A549 (cell line): Measurements from ENCODE around the gene DCLK1.

Experiments used
- ATOH8 ChIP-seq: fragments of 250-450 bp; sonication (Bioruptor Pico); IDR thresholded peaks from 2 replicates; pipeline ENCODE4 v1.5.0; 2020; ENCODE audit warnings: low read depth, mild to moderate bottlenecking, moderate library complexity
- CEBPB ChIP-seq, 2 experiments: fragments of >200 bp in 1 of 2; sonication (Bioruptor Twin) in 1 of 2; formaldehyde crosslinking in 1 of 2; IDR thresholded peaks; 2 replicates each; pipeline ENCODE4 v1.6.1; 2012 to 2016
- CHD4 ChIP-seq: fragments of 200-600 bp; sonication (generic); IDR thresholded peaks from 2 replicates; pipeline ENCODE4 v1.6.1; 2016; ENCODE audit warnings: antibody characterized with exemption, mild to moderate bottlenecking, borderline replicate concordance
- CTCF ChIP-seq: fragments of >200 bp; sonication (Bioruptor Twin); formaldehyde crosslinking; IDR thresholded peaks from 3 replicates; pipeline ENCODE4 v1.5.1; 2016
- ELK1 ChIP-seq: fragments of 150-350 bp; IDR thresholded peaks from 2 replicates; pipeline ENCODE4 v1.6.1; 2014; ENCODE audit warnings: low read depth, mild to moderate bottlenecking, low read length
- HOXB13 ChIP-seq: fragments of 250-450 bp; sonication (Bioruptor Pico); IDR thresholded peaks from 2 replicates; pipeline ENCODE4 v1.5.0; 2020; ENCODE audit warnings: low read depth, mild to moderate bottlenecking, moderate library complexity
- RAD21 ChIP-seq, 2 experiments: fragments of >200 bp in 1 of 2; sonication (Bioruptor Twin) in 1 of 2; formaldehyde crosslinking in 1 of 2; IDR thresholded peaks in 1 of 2; conservative IDR thresholded peaks in 1 of 2; 2 replicates in 1 of 2; 3 replicates in 1 of 2; pipeline ENCODE4 v1.6.1; 2012 to 2018; ENCODE audit warnings: inconsistent platforms in 1 of 2
- USF2 ChIP-seq: fragments of 450-650 bp; IDR thresholded peaks from 2 replicates; pipeline ENCODE4 v1.6.1; 2014; ENCODE audit warnings: antibody characterized with exemption
- ZC3H11A ChIP-seq: fragments of 450-650 bp; IDR thresholded peaks from 2 replicates; pipeline ENCODE4 v1.6.1; 2014; ENCODE audit warnings: antibody characterized with exemption, mild to moderate bottlenecking

- TF ChIP-seq ZC3H11A (no peak), CTCF (no peak), HOXB13 (CRISPR knock-in tag) (no peak), CEBPB (IDR thresholded peaks at IDR 0.05) (no peak), ELK1 (no peak), CHD4 (no peak), ATOH8 (CRISPR knock-in tag) (no peak), RAD21 (conservative IDR thresholded peaks at IDR 0.05 in 1 of 2, IDR thresholded peaks at IDR 0.05 in 1 of 2) (no peak), USF2 (no peak)
Measured at GRCh38 chr13:35894636-35895035, 236.5 kb downstream of the DCLK1 start.
